GM23248 (cell line): ENCODE measurements around the gene LRRC9.

Source experiments
- EZH2 ChIP-seq: fragments of 200-600 bp; sonication (generic); IDR thresholded peaks from 2 replicates; pipeline ENCODE4 v1.6.1; 2018; ENCODE audit warnings: antibody characterized with exemption, mild to moderate bottlenecking; ENCODE audit not compliant: insufficient read depth, poor library complexity, severe bottlenecking
- EZH2phosphoT487 ChIP-seq: fragments of 200-600 bp; sonication (generic); IDR thresholded peaks from 2 replicates; pipeline ENCODE4 v1.6.1; 2018; ENCODE audit warnings: antibody characterized with exemption, moderate library complexity, mild to moderate bottlenecking, low read depth; ENCODE audit not compliant: insufficient read depth

DNA sequence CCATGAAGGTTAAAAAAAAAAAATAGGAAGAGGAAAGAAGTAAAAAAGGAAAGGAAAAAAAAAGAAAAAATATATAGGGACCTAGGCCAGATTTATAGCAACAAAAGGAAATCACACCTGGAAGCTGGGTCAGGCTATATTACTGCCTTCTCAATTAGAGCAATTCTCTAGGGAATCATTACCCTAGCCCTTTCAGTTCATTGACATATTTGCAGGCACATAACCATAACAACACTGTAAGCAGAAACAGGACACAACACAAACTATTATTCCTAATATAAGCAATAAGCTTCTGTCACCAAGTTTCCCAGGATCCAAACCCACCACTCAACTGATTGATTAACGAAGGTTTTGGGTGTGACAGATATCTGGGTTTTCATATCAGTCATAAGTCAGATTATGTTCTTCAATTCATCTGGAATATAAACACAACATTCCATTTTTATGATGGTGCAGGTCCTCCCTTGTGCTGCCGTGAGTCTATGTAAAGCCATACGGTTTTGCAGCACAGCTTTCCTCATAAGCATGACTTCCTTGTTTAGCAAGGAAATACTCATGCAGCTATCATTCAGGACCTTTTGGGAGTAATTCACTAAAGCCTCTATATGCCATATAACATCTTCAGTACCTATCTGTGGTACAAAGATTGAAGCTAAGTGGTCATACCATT lies 176.0 kb downstream of the LRRC9 start:
- TF ChIP-seq EZH2 (no peak), EZH2phosphoT487 (no peak)
